Motor neuron (in vitro differentiated cells): Measurements from ENCODE around the gene THBD. TPM values are rescaled to one million over a fixed set of nuclear protein-coding genes. Genes with fewer than 3 reads are reported as not detected.
A peak's percentile ranks its signal among the peaks of the same experiment; 100 is the strongest.

ENCODE experiments used
- ATAC-seq, 8 experiments: fragments of 200-7000 bp; cut with Tn5 transposase; replicated peaks in 6 of 8; 2 replicates each; pipeline ENCODE4 v1.8.0; 2021; ENCODE audit warnings: mild to moderate bottlenecking in 8 of 8, moderate library complexity in 8 of 8
- H3K27ac ChIP-seq, 2 donors: fragments of 250-450 bp; sonication (Bioruptor Pico); 2 replicates each; pipeline ENCODE4 v1.9.0; 2021; ENCODE audit warnings: antibody characterized with exemption in 2 of 2, mild to moderate bottlenecking in 2 of 2, moderate library complexity in 1 of 2
- H3K4me1 ChIP-seq, 2 donors: fragments of 250-450 bp; sonication (Bioruptor Pico); replicated peaks in 1 of 2; 2 replicates each; pipeline ENCODE4 v1.6.1; 2021; ENCODE audit warnings: antibody characterized with exemption in 2 of 2, mild to moderate bottlenecking in 2 of 2, moderate library complexity in 1 of 2
- H3K4me3 ChIP-seq, 5 donors: fragments of 250-450 bp; sonication (Bioruptor Pico); 2 replicates each; pipeline ENCODE4 v1.9.0; 2021; ENCODE audit warnings: antibody characterized with exemption in 5 of 5, mild to moderate bottlenecking in 5 of 5, moderate library complexity in 4 of 5
- WGBS, 10 experiments: fragments of 450-650 bp; shearing (Covaris generic); methylation state at CpG; one replicate each; pipeline ENCODE4 v1.0.0; 2022; 5-methylcytosine and 5-hydroxymethylcytosine counted together
- in situ Hi-C, 9 experiments: fragments of 400-800 bp; cut with MboI; loops; one replicate each; pipeline ENCODE4 v1.15.0; 2021; ENCODE audit warnings: low sequenced_read_pairs in 9 of 9, low pct_unique_long_range_greater_than_20kb in 2 of 9; ENCODE audit not compliant: unreplicated experiment in 9 of 9
- total RNA-seq, 8 experiments: library from RNA; unstranded; fragments of 300-600 nt; gene quantifications; 2 replicates each; pipeline versions ENCODE4 v1.2.3 to v1.2.4, GENCODE V29; 2022

THBD gene
- total RNA-seq, 8 experiments from 2014 or later, result 0.04 to 7.3 (median 0.23) TPM

- no peak for ATAC-seq
- 80 to 100% (median 92%) methylated on average over 1 to 7 of the region's 10 CpGs; no CpG with 5 or more reads in 3 of the 10 experiments for WGBS, 10 experiments
- peaks cover 8 to 13% of the 10 kb centered on the region in 2 donors for H3K4me1 ChIP-seq
- H3K4me3 ChIP-seq, result no peak overlapping the region
- in situ Hi-C loops, result no loop called here
- no peak overlapping the region for H3K27ac ChIP-seq
Observed at GRCh38 chr20:23080521-23080920, 31.0 kb upstream of the THBD start.

GRCh38 chr20:23079926-23080325 is 30.5 kb upstream of the THBD start:
- WGBS, 10 experiments, result 0 to 100% (median 58%) methylated on average over 1 to 2 of the region's 2 CpGs
- no peak overlapping the region for H3K27ac ChIP-seq
- in situ Hi-C loops, result no loop called here
- H3K4me1 ChIP-seq, result peaks cover 8 to 13% of the 10 kb centered on the region in 2 donors
- ATAC-seq, result no peak
- H3K4me3 ChIP-seq, result no peak overlapping the region

GRCh38 chr20:23079016-23079351 is 29.5 kb upstream of the THBD start:
- H3K4me3 ChIP-seq, result no peak overlapping the region
- 38 to 73% (median 52%) methylated on average over 1 to 4 of the region's 6 CpGs; no CpG with 5 or more reads in 4 of the 10 experiments for WGBS, 10 experiments
- peaks cover 8 to 13% of the 10 kb centered on the region in 2 donors for H3K4me1 ChIP-seq
- ATAC-seq, result peak in 5 of 8 experiments; percentile 94 to 97 (median 95)
- H3K27ac ChIP-seq, result peak overlapping the region in 1 of 2 donors; percentile 36
- in situ Hi-C loops, result no loop called here

- in situ Hi-C loops, result no loop called here
- H3K4me3 ChIP-seq, result no peak overlapping the region
- ATAC-seq, result peak in 7 of 8 experiments; percentile 31 to 92 (median 88)
- WGBS, 10 experiments, result 7 to 53% (median 41%) methylated on average over 1 to 5 of the region's 5 CpGs; no CpG with 5 or more reads in 1 of the 10 experiments
- H3K4me1 ChIP-seq, result peaks cover 8 to 13% of the 10 kb centered on the region in 2 donors
- H3K27ac ChIP-seq, result peak overlapping the region in 1 of 2 donors; percentile 36
Observed at GRCh38 chr20:23078351-23079015, 29.0 kb upstream of the THBD start.

- Histone ChIP-seq H3K27ac (no peak overlapping the region), H3K4me3 (no peak overlapping the region), H3K4me1 (peaks cover 8 to 20% of the 10 kb centered on the region in 2 donors)
- no peak for ATAC-seq
- in situ Hi-C loops, result no loop called here
- 60 to 95% (median 80%) methylated on average over 1 to 4 of the region's 4 CpGs; no CpG with 5 or more reads in 7 of the 10 experiments for WGBS, 10 experiments
Observed at GRCh38 chr20:23077277-23077676, 27.8 kb upstream of the THBD start.

- ATAC-seq, result no peak
- 0 to 83% (median 71%) methylated on average over 1 to 2 of the region's 3 CpGs; no CpG with 5 or more reads in 5 of the 10 experiments for WGBS, 10 experiments
- in situ Hi-C loops, result no loop called here
Observed at GRCh38 chr20:23074052-23074451, 24.6 kb upstream of the THBD start.

GRCh38 chr20:23072892-23073586 is 23.6 kb upstream of the THBD start:
- H3K27ac ChIP-seq, result no peak overlapping the region
- no peak overlapping the region for H3K4me3 ChIP-seq
- in situ Hi-C loops, result no loop called here
- ATAC-seq, result no peak
- WGBS, 10 experiments, result 75 to 93% (median 88%) methylated on average over 3 to 9 of the region's 11 CpGs; no CpG with 5 or more reads in 1 of the 10 experiments
- peaks cover 0 to 11% of the 10 kb centered on the region in 2 donors for H3K4me1 ChIP-seq

More at GRCh38 chr20:23074052-23074451, 24.6 kb upstream of the THBD start:
- H3K4me3 ChIP-seq, result no peak overlapping the region
- H3K27ac ChIP-seq, result no peak overlapping the region
- peaks cover under 1 to 21% of the 10 kb centered on the region in 2 donors for H3K4me1 ChIP-seq

- 48 to 79% (median 69%) methylated on average over 1 to 4 of the region's 4 CpGs for WGBS, 10 experiments
- in situ Hi-C loops, result no loop called here
- Histone ChIP-seq H3K4me1 (peaks cover 0 to 10% of the 10 kb centered on the region in 2 donors), H3K4me3 (no peak overlapping the region), H3K27ac (no peak overlapping the region)
- ATAC-seq, result no peak
Observed at GRCh38 chr20:23071996-23072395, 22.5 kb upstream of the THBD start.

- in situ Hi-C loops, result no loop called here
- H3K4me1 ChIP-seq, result peaks cover 0 to 10% of the 10 kb centered on the region in 2 donors
- no peak overlapping the region for H3K4me3 ChIP-seq
- WGBS, 10 experiments, result 7 to 100% (median 61%) methylated on average over 1 to 3 of the region's 3 CpGs
- peak in 2 of 8 experiments; percentile 17 to 91 for ATAC-seq
- no peak overlapping the region for H3K27ac ChIP-seq
Observed at GRCh38 chr20:23071398-23071797, 21.9 kb upstream of the THBD start.

- 28 to 100% (median 77%) methylated on average over 1 to 2 of the region's 2 CpGs for WGBS, 10 experiments
- Histone ChIP-seq H3K27ac (no peak overlapping the region), H3K4me3 (no peak overlapping the region), H3K4me1 (peaks cover 0 to 20% of the 10 kb centered on the region in 2 donors)
- ATAC-seq, result no peak
- in situ Hi-C loops, result no loop called here
Observed at GRCh38 chr20:23069108-23069507, 19.6 kb upstream of the THBD start.

- H3K27ac ChIP-seq, result no peak overlapping the region
- H3K4me1 ChIP-seq, result peaks cover 0 to 20% of the 10 kb centered on the region in 2 donors
- in situ Hi-C loops, result no loop called here
- H3K4me3 ChIP-seq, result no peak overlapping the region
- 80 to 100% (median 100%) methylated on average over 1 of the region's 1 CpG; no CpG with 5 or more reads in 4 of the 10 experiments for WGBS, 10 experiments
- no peak for ATAC-seq
Observed at GRCh38 chr20:23068283-23068682, 18.8 kb upstream of the THBD start.

- WGBS, 10 experiments, result 29 to 100% (median 85%) methylated on average over 1 to 3 of the region's 3 CpGs; no CpG with 5 or more reads in 2 of the 10 experiments
- Histone ChIP-seq H3K4me1 (peaks cover 0 to 10% of the 10 kb centered on the region in 2 donors), H3K27ac (no peak overlapping the region), H3K4me3 (no peak overlapping the region)
- in situ Hi-C loops, result no loop called here
- no peak for ATAC-seq
Observed at GRCh38 chr20:23066772-23067171, 17.3 kb upstream of the THBD start.
